Stimulated activated CD8-positive, alpha-beta memory T cell treated with anti-CD3 and anti-CD28 coated beads, Interleukin-7, amount 100 ng/mL, for 1 hour (primary cell): ENCODE results near the gene KIF16B.
"Not testable (repeated sequence)": the region's sequence is repeated elsewhere in the genome, so short reads cannot be mapped to it uniquely, and the experiment has no call there.

Source experiments
- DNase-seq, 2 donors: peaks; one replicate each; pipeline ENCODE4 v3.0.0-alpha.2; 2020; ENCODE audit warnings: low read depth in 2 of 2

KIF16B gene

GRCh38 chr20:16553684-16554083, 19.6 kb downstream of the KIF16B start:
- no peak for DNase-seq

GRCh38 chr20:16553101-16553500, 20.1 kb downstream of the KIF16B start:
- DNase-seq: no peak

GRCh38 chr20:16552015-16552414, 21.2 kb downstream of the KIF16B start:
- no peak for DNase-seq

- DNase-seq: no peak
These were observed 21.6 kb downstream of the KIF16B start for GRCh38 chr20:16551607-16552006.

- no peak for DNase-seq
These were observed 25.1 kb downstream of the KIF16B start for GRCh38 chr20:16548068-16548672.

GRCh38 chr20:16544949-16545348, 28.3 kb downstream of the KIF16B start:
- no peak for DNase-seq

GRCh38 chr20:16542477-16542876, 30.8 kb downstream of the KIF16B start:
- no peak for DNase-seq

GRCh38 chr20:16541878-16542277, 31.4 kb downstream of the KIF16B start:
- DNase-seq: no peak

- DNase-seq: no peak
These were observed 32.0 kb downstream of the KIF16B start for GRCh38 chr20:16541226-16541625.

- no peak for DNase-seq
These were observed 33.8 kb downstream of the KIF16B start for GRCh38 chr20:16539280-16540021.

GRCh38 chr20:16538779-16539178, 34.5 kb downstream of the KIF16B start:
- no peak for DNase-seq

GRCh38 chr20:16537918-16538317, 35.3 kb downstream of the KIF16B start:
- DNase-seq: no peak

- no peak for DNase-seq
These were observed 36.1 kb downstream of the KIF16B start for GRCh38 chr20:16537025-16537665.

- DNase-seq: no peak
These were observed 38.0 kb downstream of the KIF16B start for GRCh38 chr20:16535277-16535676.

- no peak for DNase-seq
These were observed 39.7 kb downstream of the KIF16B start for GRCh38 chr20:16533502-16533901.

GRCh38 chr20:16531485-16531884, 41.8 kb downstream of the KIF16B start:
- DNase-seq: no peak

- no peak for DNase-seq
These were observed 43.0 kb downstream of the KIF16B start for GRCh38 chr20:16530201-16530681.

- no peak for DNase-seq
These were observed 45.2 kb downstream of the KIF16B start for GRCh38 chr20:16528078-16528477.

GRCh38 chr20:16527438-16527837, 45.8 kb downstream of the KIF16B start:
- DNase-seq: no peak

GRCh38 chr20:16526433-16527380, 46.5 kb downstream of the KIF16B start:
- no peak for DNase-seq

GRCh38 chr20:16522651-16523050, 50.6 kb downstream of the KIF16B start:
- DNase-seq: not testable (repeated sequence)

- no peak for DNase-seq
These were observed 53.1 kb downstream of the KIF16B start for GRCh38 chr20:16520154-16520553.
